WTC11 (cell line): ENCODE data around the gene OBSCN. TPM values are rescaled to one million over a fixed set of nuclear protein-coding genes. Genes with fewer than 3 reads are reported as not detected.

Experiments
- ATAC-seq: fragments of 200-7000 bp; cut with Tn5 transposase; 2 replicates; pipeline ENCODE4 v1.10.0; 2021; ENCODE audit warnings: mild to moderate bottlenecking, moderate library complexity
- CTCF ChIA-PET: fragments of 300-600 bp; sonication (Branson Sonifier 250); formaldehyde crosslinking; loops from one replicate; lab custom pipeline; 2021; ENCODE audit warnings: antibody characterized with exemption; lab: Charles Lee
- POLR2A ChIA-PET: fragments of 350-600 bp; sonication (Branson Sonifier 250); formaldehyde crosslinking; loops from one replicate; lab custom pipeline; 2021; ENCODE audit warnings: antibody characterized with exemption; lab: Charles Lee
- DNase-seq: peaks from one replicate; pipeline ENCODE4 v3.0.0; 2021; ENCODE audit warnings: low spot score
- H3K27ac Mint-ChIP-seq: 2 replicates; pipeline ENCODE4 v1.8.0; 2021; ENCODE audit warnings: mixed read lengths
- H3K27me3 Mint-ChIP-seq: 2 replicates; pipeline ENCODE4 v1.8.0; 2021; ENCODE audit warnings: low read depth, mild to moderate bottlenecking, moderate library complexity, mixed read lengths
- H3K36me3 Mint-ChIP-seq: 2 replicates; pipeline ENCODE4 v1.8.0; 2021; ENCODE audit warnings: mixed read lengths
- H3K4me1 Mint-ChIP-seq: 2 replicates; pipeline ENCODE4 v1.8.0; 2022; ENCODE audit warnings: mixed read lengths
- H3K4me3 Mint-ChIP-seq: 2 replicates; pipeline ENCODE4 v1.8.0; 2021; ENCODE audit warnings: mild to moderate bottlenecking, moderate library complexity, mixed read lengths
- H3K9me3 Mint-ChIP-seq: 2 replicates; pipeline ENCODE4 v1.8.0; 2021; ENCODE audit warnings: mixed read lengths
- ATF3 ChIP-seq: sonication (generic); formaldehyde crosslinking; conservative IDR thresholded peaks from 2 replicates; pipeline ENCODE4 v1.8.1; 2022; ENCODE audit warnings: mild to moderate bottlenecking, missing genetic modification reagents
- ELF4 ChIP-seq: sonication (generic); formaldehyde crosslinking; IDR thresholded peaks from 2 replicates; pipeline ENCODE4 v1.8.1; 2022; ENCODE audit warnings: low read depth, mild to moderate bottlenecking, moderate library complexity, missing genetic modification reagents
- FOXP1 ChIP-seq: sonication (generic); formaldehyde crosslinking; IDR thresholded peaks from 2 replicates; pipeline ENCODE4 v1.8.0; 2022; ENCODE audit warnings: missing genetic modification reagents, mild to moderate bottlenecking, moderate library complexity, borderline replicate concordance
- NFE2L1 ChIP-seq: sonication (generic); formaldehyde crosslinking; IDR thresholded peaks from 2 replicates; pipeline ENCODE4 v1.8.1; 2023; ENCODE audit warnings: missing genetic modification reagents
- RELA ChIP-seq: sonication (generic); formaldehyde crosslinking; IDR thresholded peaks from 2 replicates; pipeline ENCODE4 v1.8.1; 2022; ENCODE audit warnings: missing genetic modification reagents, mild to moderate bottlenecking, borderline replicate concordance
- TP53 ChIP-seq: sonication (generic); formaldehyde crosslinking; IDR thresholded peaks from 2 replicates; pipeline ENCODE4 v1.8.1; 2023; ENCODE audit warnings: mild to moderate bottlenecking, missing genetic modification reagents
- ZNF317 ChIP-seq: sonication (generic); formaldehyde crosslinking; IDR thresholded peaks from 2 replicates; pipeline ENCODE4 v1.8.1; 2023; ENCODE audit warnings: low read depth, mild to moderate bottlenecking, moderate library complexity, missing genetic modification reagents, borderline replicate concordance
- ZNF512 ChIP-seq: sonication (generic); formaldehyde crosslinking; IDR thresholded peaks from 2 replicates; pipeline ENCODE4 v1.8.1; 2022; ENCODE audit warnings: missing genetic modification reagents, borderline replicate concordance
- total RNA-seq: library from RNA; stranded (reverse); gene quantifications from 3 replicates; pipeline ENCODE4 v1.2.3, GENCODE V29; 2021
- TF ChIP-seq, protein P1 (sequence below): sonication (generic); formaldehyde crosslinking; IDR thresholded peaks from 2 replicates; pipeline ENCODE4 v1.8.1; 2023; ENCODE audit warnings: mild to moderate bottlenecking, missing genetic modification reagents
- TF ChIP-seq, protein P2 (sequence below): fragments of 250-450 bp; sonication (Bioruptor Pico); conservative IDR thresholded peaks from 2 replicates; pipeline ENCODE4 v1.9.0; 2021; ENCODE audit warnings: mild to moderate bottlenecking
- TF ChIP-seq, protein P3 (sequence below): sonication (generic); formaldehyde crosslinking; IDR thresholded peaks from 2 replicates; pipeline ENCODE4 v1.8.0; 2023; ENCODE audit warnings: mild to moderate bottlenecking, missing genetic modification reagents
- TF ChIP-seq, protein P4 (sequence below): fragments of 250-450 bp; sonication (Bioruptor Pico); IDR thresholded peaks from 2 replicates; pipeline ENCODE4 v1.9.0; 2021; ENCODE audit warnings: mild to moderate bottlenecking

The OBSCN gene
- total RNA-seq, 1 experiment from 2014 or later, result 38.8 TPM

DNA sequence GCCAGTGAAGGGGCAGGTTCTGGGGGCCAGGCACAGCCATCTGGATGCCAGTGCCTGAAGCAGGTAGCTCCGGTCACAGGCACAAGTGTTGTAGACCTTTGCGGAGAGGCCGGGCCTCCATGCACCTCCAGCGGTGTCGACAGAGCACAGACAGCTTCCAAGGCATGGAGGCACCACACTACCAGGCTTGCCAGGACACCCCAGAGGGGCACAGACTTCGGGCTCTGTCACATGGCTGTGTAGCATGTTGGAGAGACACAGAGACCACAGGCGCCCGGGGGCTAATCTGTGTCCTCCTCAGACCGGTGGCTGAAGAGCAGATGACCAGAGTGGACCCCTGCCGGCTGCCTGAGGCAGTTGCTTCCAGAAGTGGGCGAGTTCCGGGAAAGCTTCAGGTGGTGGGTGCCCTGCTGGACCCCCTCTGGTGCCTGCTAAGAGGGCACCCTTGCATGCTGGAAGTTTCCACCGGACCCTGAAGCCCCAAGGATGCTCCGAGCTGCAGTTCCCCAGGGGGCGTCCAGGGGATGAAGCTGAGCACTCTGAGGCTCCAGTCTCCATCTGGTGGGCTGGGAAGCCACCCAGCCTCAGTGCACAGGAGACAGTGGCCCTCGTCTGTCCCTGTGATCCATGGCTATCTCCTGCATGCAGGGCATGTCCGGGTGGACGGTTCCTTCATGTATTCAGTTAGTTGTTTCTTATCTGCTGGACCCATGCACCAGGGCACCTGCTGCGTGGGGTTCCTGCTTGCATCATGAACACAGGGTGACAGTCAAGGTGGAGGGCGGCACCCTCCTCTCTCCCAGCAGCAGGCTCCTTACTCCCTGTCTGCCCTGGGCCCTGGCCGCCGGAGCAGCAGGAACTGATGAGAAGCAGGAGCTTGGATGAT lies 82.4 kb downstream of the OBSCN start (continued):
- TF ChIP-seq, protein P1, sequence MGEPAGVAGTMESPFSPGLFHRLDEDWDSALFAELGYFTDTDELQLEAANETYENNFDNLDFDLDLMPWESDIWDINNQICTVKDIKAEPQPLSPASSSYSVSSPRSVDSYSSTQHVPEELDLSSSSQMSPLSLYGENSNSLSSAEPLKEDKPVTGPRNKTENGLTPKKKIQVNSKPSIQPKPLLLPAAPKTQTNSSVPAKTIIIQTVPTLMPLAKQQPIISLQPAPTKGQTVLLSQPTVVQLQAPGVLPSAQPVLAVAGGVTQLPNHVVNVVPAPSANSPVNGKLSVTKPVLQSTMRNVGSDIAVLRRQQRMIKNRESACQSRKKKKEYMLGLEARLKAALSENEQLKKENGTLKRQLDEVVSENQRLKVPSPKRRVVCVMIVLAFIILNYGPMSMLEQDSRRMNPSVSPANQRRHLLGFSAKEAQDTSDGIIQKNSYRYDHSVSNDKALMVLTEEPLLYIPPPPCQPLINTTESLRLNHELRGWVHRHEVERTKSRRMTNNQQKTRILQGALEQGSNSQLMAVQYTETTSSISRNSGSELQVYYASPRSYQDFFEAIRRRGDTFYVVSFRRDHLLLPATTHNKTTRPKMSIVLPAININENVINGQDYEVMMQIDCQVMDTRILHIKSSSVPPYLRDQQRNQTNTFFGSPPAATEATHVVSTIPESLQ (CRISPR knock-in tag), result no peak
- no peak for TF ChIP-seq ZNF512 (CRISPR knock-in tag)

DNA sequence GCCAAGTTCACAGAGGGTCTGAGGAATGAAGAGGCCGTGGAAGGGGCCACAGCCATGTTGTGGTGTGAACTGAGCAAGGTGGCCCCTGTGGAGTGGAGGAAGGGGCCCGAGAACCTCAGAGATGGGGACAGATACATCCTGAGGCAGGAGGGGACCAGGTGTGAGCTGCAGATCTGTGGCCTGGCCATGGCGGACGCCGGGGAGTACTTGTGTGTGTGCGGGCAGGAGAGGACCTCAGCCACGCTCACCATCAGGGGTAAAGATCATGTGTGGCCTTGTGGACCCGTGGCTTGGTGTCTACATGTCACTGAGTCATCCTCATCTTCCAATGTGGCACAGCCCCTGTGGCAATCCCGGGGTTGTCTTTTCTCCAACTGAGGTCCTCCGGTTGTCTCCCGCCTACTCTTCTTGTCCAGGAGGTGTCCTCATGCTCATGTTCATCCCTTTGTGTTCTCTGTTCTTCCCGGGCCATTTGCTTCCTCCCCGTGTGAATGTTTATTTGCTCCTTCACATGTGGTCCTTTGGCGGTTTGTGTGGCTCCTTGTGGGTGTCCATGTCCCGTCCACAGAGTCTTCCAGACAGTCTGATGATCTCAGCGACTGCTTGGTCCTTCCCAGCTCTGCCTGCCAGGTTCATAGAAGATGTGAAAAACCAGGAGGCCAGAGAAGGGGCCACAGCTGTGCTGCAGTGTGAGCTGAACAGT lies 84.2 kb downstream of the OBSCN start:
- POLR2A ChIA-PET, result no interaction called here
- ATAC-seq, result no peak
- Mint-ChIP-seq H3K4me3 (no peak overlapping the region), H3K27ac (no peak overlapping the region), H3K4me1 (no peaks in the 10 kb centered on the region), H3K9me3 (peaks cover 31% of the 10 kb centered on the region), H3K27me3 (no peaks in the 10 kb centered on the region; the same call in none of the 2 replicates), H3K36me3 (peaks cover 43% of the 10 kb centered on the region)
- CTCF ChIA-PET, result interaction anchor here (1.6 kb wide), 1 partner anchor 17 kb away, joined by 4 read pairs; no protein-coding TSS in a partner anchor
- DNase-seq, result no peak
- TF ChIP-seq TP53 (no peak), FOXP1 (no peak), ELF4 (CRISPR knock-in tag) (no peak), ATF3 (no peak), RELA (CRISPR knock-in tag) (no peak), NFE2L1 (CRISPR knock-in tag) (no peak), ZNF317 (no peak)
- TF ChIP-seq, protein P2, sequence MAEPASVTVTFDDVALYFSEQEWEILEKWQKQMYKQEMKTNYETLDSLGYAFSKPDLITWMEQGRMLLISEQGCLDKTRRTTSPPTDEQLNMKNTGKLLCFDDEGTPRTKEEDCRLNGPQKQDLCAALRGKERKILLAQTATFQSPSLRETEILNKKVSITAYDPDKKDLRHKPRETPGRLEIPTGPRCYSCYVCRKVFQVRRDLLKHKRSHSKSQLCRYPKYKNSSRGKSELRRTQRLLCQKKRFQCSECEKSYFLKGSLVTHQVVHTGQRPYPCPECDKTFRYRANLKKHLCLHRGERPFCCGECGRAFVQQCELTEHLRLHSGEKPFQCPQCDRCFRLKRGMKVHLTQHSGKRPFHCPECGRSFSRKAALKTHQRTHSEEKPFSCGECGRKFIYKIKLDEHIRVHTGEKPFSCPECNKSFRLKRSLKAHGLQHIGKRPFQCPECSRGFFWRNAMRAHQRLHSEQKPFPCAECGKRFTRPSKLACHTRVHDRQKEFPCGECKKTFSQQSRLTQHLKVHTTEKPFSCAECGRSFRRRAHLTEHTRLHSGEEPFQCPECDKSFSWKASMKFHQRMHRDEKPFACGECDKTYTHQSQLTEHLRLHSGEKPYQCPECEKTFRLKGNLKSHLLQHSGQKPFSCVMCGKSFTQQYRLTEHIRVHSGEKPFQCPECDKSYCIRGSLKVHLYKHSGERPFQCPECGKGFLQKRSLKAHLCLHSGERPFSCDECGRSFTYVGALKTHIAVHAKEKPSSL (CRISPR knock-in tag), result no peak
- TF ChIP-seq, protein P3, sequence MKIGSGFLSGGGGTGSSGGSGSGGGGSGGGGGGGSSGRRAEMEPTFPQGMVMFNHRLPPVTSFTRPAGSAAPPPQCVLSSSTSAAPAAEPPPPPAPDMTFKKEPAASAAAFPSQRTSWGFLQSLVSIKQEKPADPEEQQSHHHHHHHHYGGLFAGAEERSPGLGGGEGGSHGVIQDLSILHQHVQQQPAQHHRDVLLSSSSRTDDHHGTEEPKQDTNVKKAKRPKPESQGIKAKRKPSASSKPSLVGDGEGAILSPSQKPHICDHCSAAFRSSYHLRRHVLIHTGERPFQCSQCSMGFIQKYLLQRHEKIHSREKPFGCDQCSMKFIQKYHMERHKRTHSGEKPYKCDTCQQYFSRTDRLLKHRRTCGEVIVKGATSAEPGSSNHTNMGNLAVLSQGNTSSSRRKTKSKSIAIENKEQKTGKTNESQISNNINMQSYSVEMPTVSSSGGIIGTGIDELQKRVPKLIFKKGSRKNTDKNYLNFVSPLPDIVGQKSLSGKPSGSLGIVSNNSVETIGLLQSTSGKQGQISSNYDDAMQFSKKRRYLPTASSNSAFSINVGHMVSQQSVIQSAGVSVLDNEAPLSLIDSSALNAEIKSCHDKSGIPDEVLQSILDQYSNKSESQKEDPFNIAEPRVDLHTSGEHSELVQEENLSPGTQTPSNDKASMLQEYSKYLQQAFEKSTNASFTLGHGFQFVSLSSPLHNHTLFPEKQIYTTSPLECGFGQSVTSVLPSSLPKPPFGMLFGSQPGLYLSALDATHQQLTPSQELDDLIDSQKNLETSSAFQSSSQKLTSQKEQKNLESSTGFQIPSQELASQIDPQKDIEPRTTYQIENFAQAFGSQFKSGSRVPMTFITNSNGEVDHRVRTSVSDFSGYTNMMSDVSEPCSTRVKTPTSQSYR (CRISPR knock-in tag), result no peak
- TF ChIP-seq, protein P4, sequence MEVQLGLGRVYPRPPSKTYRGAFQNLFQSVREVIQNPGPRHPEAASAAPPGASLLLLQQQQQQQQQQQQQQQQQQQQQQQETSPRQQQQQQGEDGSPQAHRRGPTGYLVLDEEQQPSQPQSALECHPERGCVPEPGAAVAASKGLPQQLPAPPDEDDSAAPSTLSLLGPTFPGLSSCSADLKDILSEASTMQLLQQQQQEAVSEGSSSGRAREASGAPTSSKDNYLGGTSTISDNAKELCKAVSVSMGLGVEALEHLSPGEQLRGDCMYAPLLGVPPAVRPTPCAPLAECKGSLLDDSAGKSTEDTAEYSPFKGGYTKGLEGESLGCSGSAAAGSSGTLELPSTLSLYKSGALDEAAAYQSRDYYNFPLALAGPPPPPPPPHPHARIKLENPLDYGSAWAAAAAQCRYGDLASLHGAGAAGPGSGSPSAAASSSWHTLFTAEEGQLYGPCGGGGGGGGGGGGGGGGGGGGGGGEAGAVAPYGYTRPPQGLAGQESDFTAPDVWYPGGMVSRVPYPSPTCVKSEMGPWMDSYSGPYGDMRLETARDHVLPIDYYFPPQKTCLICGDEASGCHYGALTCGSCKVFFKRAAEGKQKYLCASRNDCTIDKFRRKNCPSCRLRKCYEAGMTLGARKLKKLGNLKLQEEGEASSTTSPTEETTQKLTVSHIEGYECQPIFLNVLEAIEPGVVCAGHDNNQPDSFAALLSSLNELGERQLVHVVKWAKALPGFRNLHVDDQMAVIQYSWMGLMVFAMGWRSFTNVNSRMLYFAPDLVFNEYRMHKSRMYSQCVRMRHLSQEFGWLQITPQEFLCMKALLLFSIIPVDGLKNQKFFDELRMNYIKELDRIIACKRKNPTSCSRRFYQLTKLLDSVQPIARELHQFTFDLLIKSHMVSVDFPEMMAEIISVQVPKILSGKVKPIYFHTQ (CRISPR knock-in tag), result no peak
